ENCODE results near the gene PMVK.
"Not testable (repeated sequence)": the region's sequence is repeated elsewhere in the genome, so short reads cannot be mapped to it uniquely, and the experiment has no call there.

Gene PMVK

GRCh38 chr1:154936555-154937084, at the start of gene PMVK:
Gene PMVK, minus strand, starts transcription at chr1:154936719. Its CDS starts 34 bp downstream, at chr1:154936685.
- DNase-seq = peak; percentile 97 to 98

- peak in 1 of 2 experiments; percentile 21 for DNase-seq
These were observed 47.4 kb upstream of the PMVK start for GRCh38 chr1:154983776-154984466.

- peak; percentile 100 for DNase-seq
These were observed 46.6 kb upstream of the PMVK start, which contains the start of gene FLAD1 for GRCh38 chr1:154982897-154983648. Gene FLAD1, plus strand, starts transcription at chr1:154983344. Its CDS starts 351 bp downstream, at chr1:154983695.

DNA sequence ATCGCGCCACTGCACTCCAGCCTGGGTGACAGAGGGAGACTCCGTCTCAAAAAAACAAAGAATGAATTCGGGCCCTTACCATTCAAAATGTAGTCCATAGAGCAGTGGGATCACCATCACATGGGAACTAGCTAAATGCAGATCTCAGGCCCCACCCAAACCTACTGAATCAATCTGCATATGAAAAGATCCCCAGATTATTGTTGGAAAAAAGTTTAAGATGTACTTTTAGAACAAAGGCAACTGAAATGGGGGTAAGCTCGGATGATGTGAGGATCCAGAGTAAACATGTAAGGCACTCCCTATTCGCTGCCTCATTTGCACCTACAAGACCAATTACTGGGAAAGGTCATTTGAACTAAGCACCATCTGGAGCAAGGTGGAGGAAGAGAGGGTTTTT, 45.8 kb upstream of the PMVK start:
- DNase-seq = peak in 1 of 2 experiments; percentile 44

DNA sequence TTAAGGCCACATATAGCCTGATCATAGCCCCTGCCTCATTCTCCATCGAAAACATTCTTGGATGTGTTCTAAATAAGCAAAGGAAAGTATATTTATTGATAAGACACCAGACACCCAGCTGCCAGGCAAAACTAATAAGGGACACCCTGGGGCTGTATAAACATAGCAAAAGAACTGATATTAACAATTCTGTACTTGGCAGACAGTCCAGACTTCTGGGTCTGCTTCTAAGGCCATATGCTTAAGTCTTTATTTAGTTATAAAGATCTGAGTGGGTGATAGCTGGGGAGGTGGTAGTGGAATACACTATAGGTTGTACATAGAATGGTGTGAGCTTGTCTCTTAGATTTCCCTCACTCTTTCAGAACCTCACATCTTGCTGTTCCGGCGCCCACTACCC, 41.8 kb upstream of the PMVK start:
- DNase-seq = no peak

GRCh38 chr1:154977762-154978161, 41.2 kb upstream of the PMVK start:
- DNase-seq = not testable (repeated sequence)

DNA sequence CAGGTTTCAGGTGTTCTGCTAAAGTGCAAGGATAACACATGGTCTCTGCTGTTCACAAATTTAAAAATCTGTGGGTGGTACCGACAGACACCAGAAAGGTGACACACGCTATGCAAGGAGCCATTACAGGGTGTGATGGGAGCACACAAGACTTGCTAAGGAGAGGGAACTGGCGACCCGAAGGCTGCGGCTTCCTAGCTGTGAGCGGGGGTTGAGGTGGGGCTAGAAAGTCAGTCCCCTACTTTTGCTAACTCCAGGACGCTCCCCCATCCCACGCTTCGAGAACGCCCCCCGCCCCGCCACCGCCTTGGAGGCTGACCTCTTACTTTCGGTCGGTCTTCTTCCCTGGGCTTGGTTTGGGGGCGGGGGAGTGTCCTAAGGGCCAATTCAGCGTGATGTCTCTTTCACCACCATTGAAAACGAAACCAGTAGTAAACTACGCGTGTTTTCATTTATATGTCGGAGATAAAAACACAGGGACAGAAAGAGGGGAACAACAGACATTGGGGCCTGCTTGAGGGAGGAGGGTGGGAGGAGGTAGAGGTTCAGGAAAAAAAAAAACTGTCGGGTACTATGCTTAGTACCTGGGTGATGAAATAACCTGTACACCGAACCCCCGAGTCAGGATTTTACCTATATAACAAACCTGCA, 39.0 kb upstream of the PMVK start:
- DNase-seq = peak in 1 of 2 experiments; percentile 44

DNA sequence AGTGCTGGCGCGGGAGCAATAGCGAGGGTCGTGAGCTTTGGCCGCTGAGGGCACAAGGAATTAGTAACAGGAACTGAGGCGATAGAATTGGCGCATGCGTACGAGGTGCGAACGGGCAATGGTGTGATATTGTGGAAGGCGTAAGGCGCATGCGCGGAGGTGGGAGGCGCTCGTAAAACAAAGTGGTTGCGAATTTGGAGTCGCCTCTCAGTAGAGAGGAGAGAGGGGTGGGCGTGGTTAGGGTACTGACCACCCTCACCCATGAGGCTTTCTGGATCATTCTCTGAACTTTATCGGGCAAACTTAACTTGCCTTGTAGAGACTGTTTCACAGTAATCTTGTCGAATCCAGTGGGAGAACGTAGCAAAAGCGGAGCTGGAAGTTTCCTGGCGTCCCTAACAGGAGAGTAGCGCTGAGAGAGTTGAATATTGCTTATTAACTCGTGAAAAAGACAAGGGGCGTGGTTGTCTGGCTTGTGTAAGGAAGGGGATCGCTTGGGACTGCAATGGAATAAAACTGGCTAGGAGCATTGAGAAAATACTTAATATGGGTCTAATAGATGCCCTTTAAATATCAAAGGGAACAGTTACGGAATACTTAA, 38.4 kb upstream of the PMVK start:
- peak; percentile 99 for DNase-seq

DNA sequence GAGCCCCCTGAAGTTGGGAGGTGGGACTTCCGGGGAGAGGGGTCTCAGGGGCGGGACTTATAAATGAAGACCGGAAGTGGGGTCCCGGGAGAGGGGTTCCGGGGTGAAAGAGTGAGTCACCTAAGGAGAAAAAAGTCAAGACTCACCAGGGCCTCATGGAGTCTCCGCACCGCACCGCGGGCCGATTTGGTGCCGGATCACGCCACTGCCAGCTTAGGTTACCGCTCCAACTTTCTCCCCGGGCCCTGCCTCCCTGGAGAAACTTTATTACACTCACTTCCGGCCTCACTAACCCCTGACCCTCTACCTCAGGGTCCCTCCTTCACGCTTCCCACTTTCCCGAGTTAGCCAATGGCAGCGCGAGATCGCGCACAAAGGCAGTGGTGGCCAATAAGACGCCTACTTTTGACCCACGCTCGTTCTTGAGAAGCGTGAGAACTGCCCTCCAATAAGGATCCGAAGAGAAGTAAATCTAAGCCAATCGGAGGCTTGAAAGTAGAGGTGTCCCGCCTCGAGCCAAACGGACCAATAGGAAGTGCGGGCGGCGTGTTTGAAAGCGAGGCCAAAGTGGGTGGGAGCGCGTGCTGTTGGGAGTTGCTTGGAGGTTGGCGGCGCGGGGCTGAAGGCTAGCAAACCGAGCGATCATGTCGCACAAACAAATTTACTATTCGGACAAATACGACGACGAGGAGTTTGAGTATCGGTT, 37.7 kb upstream of the PMVK start, which contains the start of gene CKS1B:
CKS1B (plus strand) TSS at position 580 of the 706 bp plus-strand sequence; CDS start at position 645, 65 bp downstream.
- DNase-seq = peak; percentile 100

DNA sequence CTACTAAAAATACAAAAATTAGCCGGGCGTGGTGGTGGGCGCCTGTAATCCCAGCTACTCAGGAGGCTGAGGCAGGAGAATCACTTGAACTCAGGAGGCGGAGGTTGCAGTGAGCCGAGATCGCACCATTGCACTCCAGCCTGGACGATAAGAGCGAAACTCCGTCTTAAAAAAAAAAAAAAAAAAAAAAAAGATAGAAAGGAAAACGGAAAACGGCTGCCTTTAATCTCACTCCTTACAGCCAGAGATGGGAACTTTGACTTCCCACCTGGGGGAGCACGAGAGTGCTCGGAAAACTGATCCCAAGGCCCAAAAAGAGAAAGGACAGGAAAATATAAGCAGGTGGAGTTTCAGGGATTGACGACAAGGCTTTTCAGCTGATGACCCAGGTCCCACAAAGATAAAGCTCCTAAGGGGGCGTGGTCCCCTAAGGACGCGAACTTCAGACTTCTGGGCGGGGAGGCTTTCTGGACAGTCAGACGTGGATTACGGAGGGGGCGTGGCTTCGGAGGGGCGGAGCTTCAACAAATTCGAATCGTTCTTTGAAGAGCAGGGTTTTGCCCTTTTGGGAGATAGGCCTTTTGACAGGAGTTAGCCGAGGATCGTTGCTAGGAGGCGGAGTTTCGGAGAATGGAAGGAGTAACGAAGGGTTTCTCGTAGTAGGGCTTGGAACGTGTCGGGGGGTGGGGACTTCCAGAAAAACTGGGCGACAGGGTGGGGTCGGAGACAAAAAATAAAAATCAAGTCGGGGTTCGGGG, 37.0 kb upstream of the PMVK start:
- DNase-seq = peak; percentile 95 to 99

- DNase-seq = peak; percentile 32 to 74
These were observed 36.2 kb upstream of the PMVK start for GRCh38 chr1:154972517-154973343.

DNA sequence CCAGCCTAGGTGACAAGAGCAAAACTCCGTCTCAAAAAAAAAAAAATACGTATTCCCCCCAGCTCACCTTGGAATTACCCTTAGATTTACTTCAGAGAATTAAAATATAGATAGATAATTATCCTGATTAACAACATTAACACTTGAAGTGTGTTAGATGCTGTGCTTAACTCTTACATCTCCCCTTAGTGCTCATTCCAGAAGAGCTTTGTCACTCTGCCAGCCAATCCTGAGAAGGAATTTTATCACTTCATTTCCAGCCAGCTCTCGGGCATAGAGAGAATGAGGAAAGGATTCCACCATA, 35.6 kb upstream of the PMVK start:
- DNase-seq = no peak

- DNase-seq = peak; percentile 70 to 75
These were observed 35.0 kb upstream of the PMVK start for GRCh38 chr1:154971341-154971998.

- peak; percentile 96 to 97 for DNase-seq
These were observed 34.3 kb upstream of the PMVK start, which contains the start of gene SHC1 for GRCh38 chr1:154970631-154971340. Gene SHC1, minus strand, starts transcription at chr1:154970747. Its CDS starts 221 bp downstream, at chr1:154970526.

DNA sequence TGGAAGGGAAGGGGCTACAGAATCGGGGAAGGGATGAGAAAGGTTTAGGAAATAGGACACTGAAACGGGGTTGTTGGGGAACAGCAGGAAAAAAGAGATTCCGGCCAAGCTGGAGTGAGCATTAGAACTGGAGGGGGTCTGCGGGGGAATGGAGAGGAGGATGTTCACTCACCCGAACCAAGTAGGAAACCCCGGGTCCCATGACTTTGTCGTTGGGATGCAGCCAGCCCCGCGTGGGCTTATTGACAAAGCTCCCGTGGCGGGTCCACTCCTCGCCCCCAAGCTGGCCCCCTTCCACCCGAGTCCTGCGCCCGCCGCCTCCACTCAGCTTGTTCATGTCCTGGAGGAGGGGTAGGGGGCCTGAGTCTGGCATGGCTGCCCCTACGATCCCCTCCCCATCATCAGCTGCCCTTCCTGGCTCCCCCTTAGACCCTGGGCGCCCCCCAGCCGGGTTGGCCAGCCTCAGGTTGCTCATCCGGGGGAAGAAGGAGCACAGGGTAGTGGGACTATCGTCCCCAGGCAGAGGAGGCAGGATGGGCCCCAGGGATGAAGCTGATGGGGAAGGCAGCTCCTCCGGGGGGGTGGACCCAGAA, 33.4 kb upstream of the PMVK start:
- DNase-seq = no peak

GRCh38 chr1:154969246-154969645, 32.7 kb upstream of the PMVK start:
- DNase-seq = no peak

GRCh38 chr1:154968731-154969130, 32.2 kb upstream of the PMVK start:
- no peak for DNase-seq

DNA sequence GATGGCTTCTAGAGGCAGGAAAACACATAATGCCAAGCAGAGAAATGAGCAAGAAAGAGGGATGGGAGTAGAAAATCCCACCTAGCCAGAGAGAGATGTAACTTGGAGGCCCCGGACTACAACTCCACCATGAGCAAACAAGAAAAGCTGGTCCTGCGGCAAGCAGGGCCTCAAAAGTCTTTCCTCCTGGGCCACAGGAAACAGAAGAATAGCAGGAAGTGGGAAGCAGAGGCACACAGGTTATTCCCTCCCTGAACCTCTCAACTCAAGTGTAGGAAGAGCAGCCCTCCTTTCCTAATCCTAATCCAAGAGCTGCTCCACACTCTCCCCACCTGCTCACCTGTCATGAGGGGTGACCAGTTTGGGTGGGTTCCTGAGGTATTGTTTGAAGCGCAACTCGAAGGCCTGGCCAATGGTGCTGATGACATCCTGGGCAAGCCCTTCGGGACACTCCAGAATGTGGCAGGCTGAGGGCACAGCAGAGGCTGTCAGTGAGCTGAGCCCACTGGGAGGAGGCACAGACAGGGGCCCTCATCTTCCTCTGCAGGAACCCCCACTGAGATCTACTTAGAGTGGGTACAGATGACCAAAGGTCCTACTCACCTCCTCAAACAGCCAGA, 30.9 kb upstream of the PMVK start:
- DNase-seq = no peak
